ENCODE data around the gene ANGPTL7. TPM values are rescaled to one million over a fixed set of nuclear protein-coding genes. Genes with fewer than 3 reads are reported as not detected.
A peak's percentile ranks its signal among the peaks of the same experiment; 100 is the strongest.

The ANGPTL7 gene
- total RNA-seq, 6 experiments from 2014 or later, result not detected

DNA sequence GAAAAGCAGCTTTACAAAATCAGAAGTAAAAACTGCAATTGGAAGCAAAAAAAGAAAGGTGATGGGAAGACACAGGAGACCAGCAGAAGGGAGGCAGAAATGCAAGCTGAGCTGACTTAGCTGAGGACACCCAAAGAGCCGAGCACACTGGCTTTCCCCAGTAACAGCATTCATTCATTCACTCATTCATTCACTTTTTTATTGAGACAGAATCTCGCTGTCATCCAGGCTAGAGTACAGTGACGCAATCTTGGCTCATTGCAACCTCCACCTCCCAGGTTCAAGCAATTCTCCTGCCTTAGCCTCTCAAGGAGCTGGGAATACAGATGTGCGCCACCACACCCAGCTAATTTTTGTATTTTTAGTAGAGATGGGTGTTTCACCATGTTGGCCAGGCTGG is 8.2 kb downstream of the ANGPTL7 start:
- DNase-seq, result no peak

GRCh38 chr1:11198257-11198656 is 9.1 kb downstream of the ANGPTL7 start:
- ATAC-seq (no peak), DNase-seq (no peak)
- Histone ChIP-seq H3K36me3 (peaks cover 0 to 64% (median 13%) of the 10 kb centered on the region in 4 donors), H3K27ac (no peak overlapping the region), H3K4me1 (no peaks in the 10 kb centered on the region), H3K27me3 (no peaks in the 10 kb centered on the region), H3K4me3 (no peak overlapping the region), H3K9me3 (no peaks in the 10 kb centered on the region)
- no peak for TF ChIP-seq POLR2A (IDR thresholded peaks at IDR 0.05)
- TF ChIP-seq CTCF (IDR thresholded peaks at IDR 0.05), result no peak
- intact Hi-C loops (cut with DNase I), result no loop called here
- WGBS (ENCODE audit: insufficient coverage, low coverage, low lambda C conversion rate, missing lambda C conversion rate), result 96% methylated on average over 4 of the region's 4 CpGs

More for the DNA sequence above, 8.2 kb downstream of the ANGPTL7 start:
- Histone ChIP-seq H3K27ac (no peak overlapping the region), H3K4me3 (no peak overlapping the region), H3K27me3 (no peaks in the 10 kb centered on the region), H3K9me3 (no peaks in the 10 kb centered on the region), H3K36me3 (peaks cover 0 to 65% (median 13%) of the 10 kb centered on the region in 4 donors), H3K4me1 (no peaks in the 10 kb centered on the region)
- intact Hi-C loops (cut with DNase I), result no loop called here
- WGBS (ENCODE audit: insufficient coverage, low coverage, low lambda C conversion rate, missing lambda C conversion rate), result 95% methylated on average over 3 of the region's 4 CpGs
- no peak for ATAC-seq
- no peak for TF ChIP-seq POLR2A (IDR thresholded peaks at IDR 0.05)
- no peak for TF ChIP-seq CTCF (IDR thresholded peaks at IDR 0.05)

- WGBS (ENCODE audit: insufficient coverage, low coverage, low lambda C conversion rate, missing lambda C conversion rate), result 100% methylated on average over 1 of the region's 2 CpGs
- intact Hi-C loops (cut with DNase I), result no loop called here
- H3K4me3 ChIP-seq, result no peak overlapping the region
- H3K27me3 ChIP-seq, result no peaks in the 10 kb centered on the region
- no peaks in the 10 kb centered on the region for H3K9me3 ChIP-seq
- peaks cover 0 to 64% (median 17%) of the 10 kb centered on the region in 4 donors for H3K36me3 ChIP-seq
- DNase-seq (no peak), ATAC-seq (no peak)
- no peaks in the 10 kb centered on the region for H3K4me1 ChIP-seq
- TF ChIP-seq CTCF (IDR thresholded peaks at IDR 0.05) (no peak), POLR2A (IDR thresholded peaks at IDR 0.05) (no peak)
- no peak overlapping the region for H3K27ac ChIP-seq
These were observed 9.9 kb downstream of the ANGPTL7 start for GRCh38 chr1:11198851-11199594.

DNA sequence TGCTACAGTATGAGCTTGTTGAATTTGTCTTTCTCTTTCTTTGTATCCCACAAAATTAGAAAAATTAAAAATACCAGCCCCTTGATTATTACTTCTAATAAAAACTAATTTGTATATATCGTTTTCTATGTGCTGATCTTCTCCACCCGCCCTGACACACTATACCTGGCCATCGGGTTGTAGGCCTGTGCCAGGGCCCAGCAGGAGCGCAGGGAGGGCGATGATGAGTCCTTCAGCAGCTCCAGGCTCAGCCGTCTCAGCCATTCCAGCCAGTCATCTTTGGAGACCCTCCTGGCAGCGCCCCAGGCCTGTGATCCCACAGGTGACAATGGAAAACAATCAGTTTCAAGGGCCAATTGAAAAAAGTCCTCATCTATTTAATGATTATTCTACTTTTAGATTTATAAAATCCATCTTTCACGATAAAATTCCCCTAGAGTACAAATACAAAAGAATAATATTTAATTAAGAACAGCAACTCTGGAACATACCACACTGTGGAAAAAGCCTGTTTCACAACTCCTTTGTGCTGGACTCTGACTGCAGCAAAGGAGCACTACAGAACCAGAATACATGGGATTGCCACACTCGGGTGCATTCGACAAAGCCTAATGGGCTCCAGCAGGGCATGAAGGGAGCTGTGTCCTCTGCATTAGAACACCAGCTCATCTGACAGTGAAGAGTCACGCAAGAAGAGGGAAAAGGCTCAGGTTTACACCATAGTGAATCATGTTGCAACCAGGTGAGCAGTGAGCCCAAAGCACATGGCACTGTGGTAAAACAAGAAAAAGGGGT is 15.4 kb downstream of the ANGPTL7 start:
- WGBS (ENCODE audit: insufficient coverage, low coverage, low lambda C conversion rate, missing lambda C conversion rate), result 72% methylated on average over 9 of the region's 11 CpGs
- Histone ChIP-seq H3K4me3 (no peak overlapping the region), H3K27me3 (no peaks in the 10 kb centered on the region), H3K27ac (peak overlapping the region in 2 of 3 donors; percentile 21 to 39), H3K4me1 (no peaks in the 10 kb centered on the region), H3K9me3 (no peaks in the 10 kb centered on the region), H3K36me3 (peaks cover 0 to 52% (median 21%) of the 10 kb centered on the region in 4 donors)
- ATAC-seq, result peak; percentile 80 to 92 (median 85)
- intact Hi-C loops (cut with DNase I), result no loop called here
- DNase-seq, result peak in 2 of 3 donors; percentile 23 to 74
- no peak for TF ChIP-seq CTCF (IDR thresholded peaks at IDR 0.05)
